SU-DHL-6 (cell line): ENCODE results near the gene TNNC1.

ENCODE experiments used
- CTCF ChIP-seq: fragments of 200-600 bp; sonication (generic); IDR thresholded peaks from one replicate; pipeline ENCODE4 v1.5.1; 2017; ENCODE audit warnings: antibody characterized with exemption, mild to moderate bottlenecking, low read length, moderate library complexity; ENCODE audit not compliant: insufficient read depth, poor library complexity, severe bottlenecking
- EZH2phosphoT487 ChIP-seq: fragments of 200-600 bp; sonication (generic), shearing (Covaris generic); conservative IDR thresholded peaks from 2 replicates; pipeline ENCODE4 v1.6.1; 2018; ENCODE audit warnings: mild to moderate bottlenecking, antibody characterized with exemption, low read length, moderate library complexity, mixed read lengths

GRCh38 chr3:52480768-52481715 lies 27.2 kb upstream of the TNNC1 start:
- no peak for TF ChIP-seq CTCF
- TF ChIP-seq EZH2phosphoT487 = no peak
